ENCODE results near the gene PPP1R36.

- TF ChIP-seq GATA3 (IDR thresholded peaks at IDR 0.05; ENCODE audit: low read depth, low read length): no peak
- no peak for TF ChIP-seq GATA2 (IDR thresholded peaks at IDR 0.05; ENCODE audit: low read depth, low read length)
Measured at GRCh38 chr14:64572386-64573104, 22.8 kb downstream of the PPP1R36 start.
